Stimulated activated CD8-positive, alpha-beta memory T cell treated with anti-CD3 and anti-CD28 coated beads, Interleukin-12 subunit alpha, Interleukin-12 subunit beta, amount 100 ng/mL, for 4 hours (primary cell): ENCODE results near the gene MYEOV.

Source experiments
- DNase-seq: peaks from one replicate; pipeline ENCODE4 v3.0.0-alpha.2; 2020; ENCODE audit warnings: low read depth

Gene MYEOV

GRCh38 chr11:69265911-69266510, 27.9 kb upstream of the MYEOV start:
- DNase-seq: no peak

DNA sequence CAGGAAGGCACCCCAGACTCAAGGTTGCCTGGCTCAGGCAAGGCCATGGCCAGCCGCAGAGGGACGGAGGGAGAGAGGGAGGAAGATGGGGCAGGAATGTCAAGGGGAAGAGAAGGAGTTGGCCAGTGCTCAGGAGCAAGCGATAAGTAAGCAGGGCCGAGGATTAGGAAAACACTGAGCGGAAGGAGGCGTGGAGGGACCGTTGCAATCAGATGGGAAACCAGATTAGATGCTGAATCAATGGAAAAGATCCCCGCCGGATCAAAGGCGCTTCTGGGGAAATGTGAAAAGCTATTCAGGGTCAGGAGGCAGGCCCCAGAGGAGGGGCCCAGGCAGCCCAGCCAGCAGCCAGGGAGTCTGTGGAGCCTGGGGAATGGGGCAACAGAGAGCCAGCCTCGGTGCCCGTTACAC, 26.6 kb upstream of the MYEOV start:
- DNase-seq: no peak

DNA sequence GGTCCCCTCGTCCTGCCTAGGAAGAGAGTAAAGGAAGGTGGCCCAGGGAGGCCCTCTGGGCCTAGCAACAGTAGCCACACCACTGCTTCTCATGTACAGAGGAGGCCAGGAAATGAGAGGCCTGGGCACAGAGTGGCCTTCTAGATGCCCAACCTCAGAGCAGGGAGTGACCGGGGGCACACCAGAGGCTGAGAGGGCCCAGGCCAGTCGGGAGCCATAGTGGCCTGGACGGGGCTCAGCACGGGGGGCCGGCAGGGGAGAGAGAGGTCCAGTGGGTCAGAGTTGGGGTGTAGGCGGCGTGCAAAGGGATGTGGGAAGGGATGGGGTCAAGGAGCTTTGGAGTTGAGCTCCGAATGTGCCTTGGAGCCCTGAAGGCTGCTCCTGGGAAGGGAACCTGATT, 25.0 kb upstream of the MYEOV start:
- no peak for DNase-seq

DNA sequence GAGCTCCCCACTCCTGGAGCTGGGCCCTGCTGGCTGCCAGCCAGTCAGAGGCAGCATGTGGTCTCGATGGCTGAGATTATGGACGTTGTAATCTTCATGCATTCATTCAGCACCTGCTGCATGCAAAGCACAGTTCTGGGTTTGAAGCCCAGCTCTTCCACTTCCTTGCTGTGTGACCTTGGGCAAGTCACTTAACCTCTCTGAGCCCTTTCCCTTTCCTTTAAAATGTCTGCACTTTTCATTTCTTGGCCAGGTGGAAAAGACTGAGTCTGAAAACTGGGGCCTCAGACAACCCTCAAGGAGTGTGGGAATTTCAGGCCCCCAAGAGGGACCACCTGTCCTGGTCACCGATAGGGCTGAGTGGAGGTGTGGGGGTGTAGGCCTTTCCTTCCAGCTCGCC, 24.6 kb upstream of the MYEOV start:
- no peak for DNase-seq

- no peak for DNase-seq
Observed at GRCh38 chr11:69269926-69270697, 23.8 kb upstream of the MYEOV start.

- no peak for DNase-seq
Observed at GRCh38 chr11:69270941-69271340, 23.0 kb upstream of the MYEOV start.

GRCh38 chr11:69272055-69272454, 21.9 kb upstream of the MYEOV start:
- DNase-seq: no peak

DNA sequence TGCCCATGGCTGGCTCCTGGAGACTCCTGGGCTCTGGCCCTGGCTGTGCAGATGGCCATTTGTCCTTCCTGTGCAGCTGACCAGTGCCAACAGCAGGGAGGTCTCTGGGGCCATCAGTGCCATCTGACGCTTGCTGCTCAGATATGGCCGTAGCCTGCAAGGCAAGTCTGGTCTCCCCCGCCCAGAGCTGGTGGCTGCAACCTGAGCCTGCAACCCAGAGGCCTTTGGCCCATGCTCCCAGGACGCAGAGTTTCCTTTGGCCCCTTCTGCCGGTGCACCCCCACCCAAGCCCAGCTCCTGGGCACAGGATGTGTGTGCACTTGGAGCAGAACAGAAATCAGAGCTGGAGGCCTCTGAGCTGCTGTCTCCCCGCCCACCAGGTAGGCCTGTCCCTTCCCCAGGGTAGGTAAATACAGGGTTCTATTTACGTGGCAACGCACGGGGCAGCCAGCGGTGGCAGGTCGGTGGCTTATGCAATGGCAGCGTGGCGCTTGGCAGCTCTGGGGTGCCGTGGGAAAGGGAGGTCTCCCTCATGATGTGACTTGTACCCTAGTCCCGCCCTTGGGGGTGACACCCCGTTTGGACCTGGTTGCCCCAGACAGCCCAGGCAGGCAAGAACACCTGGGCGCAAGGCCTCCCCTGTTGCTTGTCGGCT, 21.0 kb upstream of the MYEOV start:
- DNase-seq: no peak

DNA sequence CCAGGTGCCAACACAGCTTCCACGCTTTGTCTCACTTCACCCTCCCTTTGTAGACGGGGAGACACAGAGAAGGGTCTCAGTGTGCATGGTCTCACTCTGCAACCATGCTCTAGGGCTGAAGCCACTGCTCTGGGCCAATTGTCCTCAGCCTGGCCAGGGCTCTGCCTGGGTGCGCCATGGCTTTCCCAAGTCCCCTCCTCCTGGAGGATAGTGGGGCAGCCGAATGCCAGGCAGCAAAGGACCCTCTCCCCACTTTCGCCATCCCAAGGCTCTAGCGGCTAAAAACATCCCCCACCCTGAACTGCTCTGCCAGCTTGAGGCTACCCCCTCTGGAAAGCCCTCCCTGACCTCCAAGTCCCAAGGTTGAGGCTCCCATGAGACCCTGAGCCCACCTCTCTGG, 20.4 kb upstream of the MYEOV start:
- no peak for DNase-seq

DNA sequence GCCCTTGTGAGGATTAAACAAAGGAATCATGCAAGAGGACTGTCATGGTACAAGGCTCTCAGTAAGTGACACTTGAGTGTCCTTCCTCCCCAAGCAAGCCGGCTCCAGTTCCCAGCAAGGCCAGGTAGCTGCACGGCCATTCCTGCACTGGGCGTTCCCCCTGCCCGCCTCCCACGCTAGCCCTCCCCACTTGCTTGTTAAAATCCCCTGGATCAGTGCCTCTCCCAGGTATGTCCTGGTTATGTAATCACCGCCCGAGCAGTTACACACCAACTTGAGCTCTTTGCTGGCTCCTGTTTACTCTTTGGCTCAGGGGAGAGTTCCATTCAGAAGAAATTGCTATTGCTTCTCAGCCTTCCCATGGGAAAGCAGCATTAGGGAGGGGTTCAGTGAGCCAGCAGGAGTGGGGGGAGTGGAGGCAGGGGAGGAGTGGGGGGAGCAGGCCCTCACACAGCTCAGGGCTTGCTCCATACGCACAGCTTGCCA, 19.4 kb upstream of the MYEOV start:
- no peak for DNase-seq

GRCh38 chr11:69275178-69275577, 18.8 kb upstream of the MYEOV start:
- DNase-seq: no peak

DNA sequence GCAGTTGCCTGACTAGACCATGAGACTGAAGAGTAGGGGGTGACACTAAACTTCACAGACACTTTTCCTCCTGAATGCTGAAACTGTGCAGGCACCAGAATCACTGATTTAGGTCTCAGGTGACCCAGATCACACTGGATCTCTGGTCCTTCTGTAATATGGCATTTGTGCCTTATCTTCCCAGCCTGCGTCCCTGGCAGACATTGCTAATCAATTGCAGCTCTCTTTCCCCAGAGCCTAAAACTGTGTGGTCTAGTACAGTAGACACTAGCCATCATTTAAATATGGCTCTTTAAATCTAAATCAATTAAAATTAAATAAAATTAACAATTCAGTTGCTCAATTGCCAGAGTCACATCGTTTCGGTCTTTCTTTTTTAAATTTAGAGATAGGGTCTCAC, 17.8 kb upstream of the MYEOV start:
- no peak for DNase-seq

- no peak for DNase-seq
Observed at GRCh38 chr11:69277074-69277809, 16.7 kb upstream of the MYEOV start.

- no peak for DNase-seq
Observed at GRCh38 chr11:69278091-69278867, 15.7 kb upstream of the MYEOV start.

- no peak for DNase-seq
Observed at GRCh38 chr11:69280451-69280850, 13.5 kb upstream of the MYEOV start.

- DNase-seq: no peak
Observed at GRCh38 chr11:69280994-69281393, 13.0 kb upstream of the MYEOV start.

GRCh38 chr11:69283446-69283845, 10.5 kb upstream of the MYEOV start:
- DNase-seq: no peak

DNA sequence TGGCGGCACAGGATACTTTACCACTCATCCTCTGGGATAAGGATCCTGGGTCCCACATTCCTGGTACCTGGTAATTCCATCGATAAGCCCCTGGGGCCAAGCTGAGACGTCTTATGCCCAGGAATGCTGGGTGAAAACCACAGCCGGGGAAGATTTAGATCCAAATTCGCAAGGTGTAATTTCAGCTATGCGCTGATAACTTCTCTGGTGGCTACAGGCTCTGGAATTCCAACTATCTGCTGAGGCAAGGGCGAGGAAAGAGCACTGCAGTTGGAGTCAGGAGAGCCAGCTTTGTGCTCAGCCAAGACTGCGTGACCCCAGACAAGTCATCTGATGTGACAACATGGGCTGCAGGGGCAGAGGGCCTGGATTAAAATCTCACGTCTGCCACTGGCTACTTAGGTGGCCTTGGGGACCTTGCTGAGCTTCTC, 9.9 kb upstream of the MYEOV start:
- DNase-seq: no peak

- DNase-seq: no peak
Observed at GRCh38 chr11:69285091-69285490, 8.9 kb upstream of the MYEOV start.

- DNase-seq: no peak
Observed at GRCh38 chr11:69285766-69286165, 8.2 kb upstream of the MYEOV start.
